ENCODE results near the gene ITGB1BP2.
"Not testable (repeated sequence)": the region's sequence is repeated elsewhere in the genome, so short reads cannot be mapped to it uniquely, and the experiment has no call there.

The ITGB1BP2 gene

DNA sequence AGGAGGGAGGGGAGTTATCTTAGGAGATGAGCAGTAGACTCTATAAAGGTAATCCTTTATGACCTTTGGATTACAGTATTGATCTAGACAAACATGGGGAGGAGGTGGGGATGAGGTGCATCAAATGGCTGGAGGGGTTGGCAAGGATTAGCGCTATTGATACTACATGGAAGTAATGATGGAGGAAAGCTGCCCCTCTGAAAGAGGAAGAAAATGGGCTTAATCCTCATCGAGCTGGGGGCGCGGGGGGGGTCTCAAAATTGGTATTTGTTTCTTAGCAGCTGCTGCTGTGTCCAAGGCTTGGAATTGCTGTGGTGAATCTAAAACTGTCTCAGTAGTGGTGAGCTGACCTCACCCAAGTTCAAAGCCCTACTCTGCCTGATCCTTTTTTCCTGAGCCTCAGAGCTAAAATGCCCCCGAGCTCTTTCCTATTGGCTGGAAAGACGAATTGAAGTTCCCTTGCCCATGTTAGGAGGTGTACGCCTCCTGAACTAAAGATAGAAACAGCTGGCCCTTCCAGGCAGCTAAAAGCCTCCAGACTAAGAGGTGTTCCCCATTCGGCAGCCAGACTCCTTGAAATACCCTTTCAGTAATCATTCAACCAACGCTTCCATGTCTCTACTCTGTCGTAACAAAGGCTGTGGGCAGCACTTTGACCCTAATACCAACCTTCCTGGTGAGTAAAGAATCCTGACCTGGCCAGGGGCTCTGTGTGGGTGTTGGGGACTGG lies at the start of gene ITGB1BP2:
Gene ITGB1BP2, plus strand, starts transcription at position 556 of the 730 bp plus-strand sequence. Its CDS starts 57 bp downstream, at position 613.
- FAIRE-seq, result no peak
- DNase-seq (ENCODE audit: insufficient read length, low spot score), result no peak
- no peak for TF ChIP-seq POLR2A (IDR thresholded peaks at IDR 0.05; ENCODE audit: low read depth, low read length)

- FAIRE-seq, result no peak
These were observed 49.3 kb upstream of the ITGB1BP2 start for GRCh38 chrX:71252221-71252620.

DNA sequence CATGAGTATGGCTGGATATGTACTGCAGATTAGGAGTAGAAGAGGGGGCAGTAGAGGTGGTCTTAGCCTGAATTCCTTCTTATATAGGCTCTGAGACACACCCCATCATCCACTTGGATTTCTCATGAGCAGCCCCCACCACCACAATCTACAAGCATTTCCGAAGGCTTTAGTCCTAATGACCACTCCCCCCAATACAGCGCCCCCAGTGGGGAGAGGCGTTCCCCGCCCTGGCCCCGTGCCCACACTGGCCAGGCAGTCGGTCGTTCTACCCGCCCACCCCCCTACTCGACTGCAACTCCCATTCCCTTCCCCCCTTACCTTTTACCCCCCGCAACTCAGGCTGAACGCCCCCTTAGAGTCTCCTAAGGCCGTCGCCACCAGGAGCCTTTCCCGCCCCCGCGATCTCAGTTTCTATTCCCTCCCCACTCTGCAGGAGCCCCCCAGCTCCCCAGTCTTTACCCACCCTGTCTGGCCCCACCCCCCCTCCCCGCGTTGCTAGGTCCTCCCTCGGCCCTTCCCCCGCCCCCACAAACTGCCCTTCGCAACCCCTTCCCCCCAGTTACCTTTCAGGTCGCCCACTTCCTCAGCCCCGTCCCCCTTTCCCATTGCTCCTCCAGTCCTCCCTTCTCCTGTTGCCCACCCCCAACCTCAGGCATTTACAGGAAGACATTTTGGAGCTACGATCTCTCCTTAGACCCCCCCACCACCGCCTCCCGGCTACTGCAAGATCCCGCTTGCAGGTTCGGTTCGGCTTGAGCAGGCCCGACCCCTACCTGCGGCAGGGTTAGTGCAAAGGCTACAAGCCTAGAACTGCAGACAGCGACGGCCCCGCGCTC lies 48.1 kb upstream of the ITGB1BP2 start:
- no peak for TF ChIP-seq POLR2A (IDR thresholded peaks at IDR 0.05; ENCODE audit: low read depth, low read length)
- FAIRE-seq, result no peak
- peak; percentile 38 for DNase-seq (ENCODE audit: insufficient read length, low spot score)

More at GRCh38 chrX:71252221-71252620, 49.3 kb upstream of the ITGB1BP2 start:
- DNase-seq (ENCODE audit: insufficient read length, low spot score), result no peak
- no peak for TF ChIP-seq POLR2A (IDR thresholded peaks at IDR 0.05; ENCODE audit: low read depth, low read length)

GRCh38 chrX:71254092-71254963 lies 47.2 kb upstream of the ITGB1BP2 start, which contains the start of gene ZMYM3:
TSS of gene ZMYM3 (minus strand) at chrX:71254140. CDS start at chrX:71253255, 885 bp downstream.
- no peak for FAIRE-seq
- peak; percentile 12; the same call in 1 of the 2 replicates for TF ChIP-seq POLR2A (IDR thresholded peaks at IDR 0.05; ENCODE audit: low read depth, low read length)
- peak; percentile 87 for DNase-seq (ENCODE audit: insufficient read length, low spot score)

- FAIRE-seq (no peak), DNase-seq (ENCODE audit: insufficient read length, low spot score) (no peak)
- TF ChIP-seq POLR2A (IDR thresholded peaks at IDR 0.05; ENCODE audit: low read depth, low read length), result no peak
These were observed 45.5 kb upstream of the ITGB1BP2 start for GRCh38 chrX:71256051-71256450.

GRCh38 chrX:71256856-71257255 lies 44.7 kb upstream of the ITGB1BP2 start:
- TF ChIP-seq POLR2A (IDR thresholded peaks at IDR 0.05; ENCODE audit: low read depth, low read length), result no peak
- DNase-seq (ENCODE audit: insufficient read length, low spot score) (no peak), FAIRE-seq (no peak)

DNA sequence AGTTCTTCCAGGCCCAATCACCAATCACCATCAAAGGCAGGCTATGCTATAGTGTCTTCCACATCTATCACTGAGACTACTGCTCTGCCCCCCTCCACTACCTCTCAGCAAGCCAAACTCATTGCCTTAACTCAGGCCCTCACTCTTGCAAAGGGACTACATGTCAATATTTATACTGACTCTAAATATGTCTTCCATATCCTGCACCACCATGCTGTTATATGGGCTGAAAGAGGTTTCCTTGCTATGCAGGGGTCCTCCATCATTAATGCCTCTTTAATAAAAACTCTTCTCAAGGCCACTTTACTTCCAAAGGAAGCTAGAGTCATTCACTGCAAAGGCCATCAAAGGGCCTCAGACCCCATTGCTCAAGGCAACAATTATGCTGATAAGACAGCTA lies 32.9 kb upstream of the ITGB1BP2 start:
- DNase-seq (ENCODE audit: insufficient read length, low spot score); FAIRE-seq: not testable (repeated sequence)

DNA sequence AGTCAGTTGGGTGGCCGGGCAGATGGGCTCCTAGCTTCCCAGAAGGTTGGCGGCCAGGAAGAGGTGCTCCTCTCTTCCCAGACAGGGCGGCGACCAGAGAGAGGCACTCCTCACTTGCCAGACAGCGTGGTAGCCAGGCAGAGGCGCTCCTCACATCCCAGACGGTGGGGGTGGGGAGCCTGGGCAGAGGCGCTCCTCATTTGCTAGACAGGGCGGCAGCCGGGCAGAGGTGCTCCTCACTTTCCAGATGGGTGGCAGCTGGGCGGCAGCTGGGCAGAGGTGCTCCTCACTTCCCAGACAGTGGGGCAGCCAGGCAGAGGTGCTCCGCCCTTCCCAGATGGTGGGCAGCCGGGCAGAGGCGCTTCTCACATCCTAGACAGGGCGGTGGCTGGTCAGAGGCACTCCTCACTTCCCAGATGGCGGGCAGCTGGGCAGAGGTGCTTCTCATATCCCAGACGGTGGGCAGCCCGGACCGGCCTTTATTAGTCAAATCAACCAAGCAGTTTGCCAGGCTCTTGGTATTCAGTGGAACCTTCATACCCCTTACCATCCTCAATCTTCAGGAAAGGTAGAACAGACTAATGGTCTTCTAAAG lies 31.7 kb upstream of the ITGB1BP2 start:
- DNase-seq (ENCODE audit: insufficient read length, low spot score) (no peak), FAIRE-seq (no peak)
- no peak for TF ChIP-seq POLR2A (IDR thresholded peaks at IDR 0.05; ENCODE audit: low read depth, low read length)

DNA sequence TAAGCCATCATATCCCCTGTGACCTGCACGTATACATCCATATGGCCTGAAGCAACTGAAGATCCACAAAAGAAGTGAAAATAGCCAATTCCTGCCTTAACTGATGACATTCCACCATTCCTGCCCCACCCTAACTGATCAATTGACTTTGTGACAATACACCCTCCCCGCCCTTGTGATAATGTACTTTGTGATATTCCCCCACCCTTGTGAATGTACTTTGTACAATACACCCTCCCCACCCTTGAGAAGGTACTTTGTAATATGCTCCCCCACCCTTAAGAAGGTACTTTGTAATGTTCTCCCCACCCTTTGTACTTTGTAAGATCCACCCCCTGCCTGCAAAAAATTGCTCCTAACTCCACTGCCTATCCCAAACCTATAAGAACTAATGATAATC lies 29.2 kb upstream of the ITGB1BP2 start:
- not testable (repeated sequence) for FAIRE-seq; DNase-seq (ENCODE audit: insufficient read length, low spot score)

- DNase-seq (ENCODE audit: insufficient read length, low spot score); FAIRE-seq: not testable (repeated sequence)
These were observed 20.2 kb upstream of the ITGB1BP2 start for GRCh38 chrX:71281300-71281699.

GRCh38 chrX:71282514-71283402 lies 18.8 kb upstream of the ITGB1BP2 start:
- DNase-seq (ENCODE audit: insufficient read length, low spot score) (no peak), FAIRE-seq (no peak)
- no peak; the same call in 1 of the 2 replicates for TF ChIP-seq POLR2A (IDR thresholded peaks at IDR 0.05; ENCODE audit: low read depth, low read length)

- peak; percentile 58 for TF ChIP-seq POLR2A (IDR thresholded peaks at IDR 0.05; ENCODE audit: low read depth, low read length)
- peak; percentile 95 for FAIRE-seq
These were observed 18.0 kb upstream of the ITGB1BP2 start, which contains the start of gene NONO for GRCh38 chrX:71283403-71284143. TSS of gene NONO (plus strand) at chrX:71283635. CDS start at chrX:71290638, 7,003 bp downstream.

More at GRCh38 chrX:71283403-71284143, 18.0 kb upstream of the ITGB1BP2 start, which contains the start of gene NONO:
- peak; percentile 79 for DNase-seq (ENCODE audit: insufficient read length, low spot score)

Measured in H54 (cell line).